B cell (primary cell): Measurements from ENCODE around the gene ACP7. TPM values are rescaled to one million over a fixed set of nuclear protein-coding genes. Genes with fewer than 3 reads are reported as not detected.

Source experiments
- ATAC-seq: fragments of 200-7000 bp; cut with Tn5 transposase; one replicate; pipeline ENCODE4 v1.10.0; 2021; ENCODE audit warnings: low read depth, mild to moderate bottlenecking, moderate number of reproducible peaks, moderate library complexity
- CTCF ChIA-PET: fragments of 350-600 bp; sonication (Branson Sonifier 250); formaldehyde crosslinking; loops from one replicate; lab custom pipeline; 2021; ENCODE audit warnings: antibody characterized with exemption, inconsistent platforms; lab: Charles Lee
- POLR2A ChIA-PET: fragments of 350-600 bp; sonication (Branson Sonifier 250); formaldehyde crosslinking; loops from one replicate; lab custom pipeline; 2021; ENCODE audit warnings: antibody characterized with exemption; lab: Charles Lee
- DNase-seq: peaks from one replicate; pipeline ENCODE4 v3.0.0; 2013
- H2AFZ ChIP-seq: 2 replicates; pipeline ENCODE4 v1.6.1; 2012; ENCODE audit warnings: mild to moderate bottlenecking, low read depth, low read length; ENCODE audit not compliant: insufficient read depth, poor library complexity, severe bottlenecking
- H3K27ac ChIP-seq, 2 donors: 1 replicate in 1 of 2; 2 replicates in 1 of 2; pipeline ENCODE4 v1.5.1; 2012 to 2013; ENCODE audit warnings: low read length in 2 of 2, mild to moderate bottlenecking in 2 of 2, moderate library complexity in 1 of 2
- H3K27me3 ChIP-seq, 4 experiments: fragments of 200-600 bp in 1 of 4; sonication (generic) in 1 of 4; replicated peaks in 1 of 4; 1 replicate in 2 of 4; 2 replicates in 2 of 4; pipeline versions ENCODE4 v1.6.1 to v1.7.0; 2013 to 2016; ENCODE audit warnings: low read length in 3 of 4, mild to moderate bottlenecking in 2 of 4, mixed read lengths in 1 of 4, moderate library complexity in 1 of 4; ENCODE audit not compliant: insufficient read depth in 4 of 4, control insufficient read depth in 3 of 4; ENCODE audit errors: control extremely low read depth in 1 of 4
- H3K36me3 ChIP-seq, 2 experiments: replicated peaks in 1 of 2; 1 replicate in 1 of 2; 2 replicates in 1 of 2; pipeline versions ENCODE4 v1.6.1 to v1.7.1; 2013; ENCODE audit warnings: low read length in 1 of 2; ENCODE audit not compliant: insufficient read depth in 2 of 2, control insufficient read depth in 1 of 2; ENCODE audit errors: control extremely low read depth in 1 of 2, extremely low read depth in 1 of 2
- H3K4me1 ChIP-seq, 2 donors: fragments of 200-600 bp in 1 of 2; sonication (generic) in 1 of 2; 1 replicate in 1 of 2; 2 replicates in 1 of 2; pipeline versions ENCODE4 v1.5.1 to v1.6.1; 2013 to 2017; ENCODE audit warnings: low read length in 2 of 2; ENCODE audit not compliant: control insufficient read depth in 2 of 2, insufficient read depth in 2 of 2
- H3K4me2 ChIP-seq: replicated peaks from 2 replicates; pipeline ENCODE3; 2012; ENCODE audit warnings: mild to moderate bottlenecking, low read depth, low read length; ENCODE audit not compliant: poor library complexity, severe bottlenecking
- H3K4me3 ChIP-seq, 5 experiments: fragments of 200-600 bp in 1 of 5; sonication (generic) in 1 of 5; 1 replicate in 3 of 5; 2 replicates in 2 of 5; pipeline versions ENCODE4 v1.5.1 to v1.7.0; 2011 to 2016; ENCODE audit warnings: low read length in 4 of 5, mild to moderate bottlenecking in 4 of 5, low read depth in 2 of 5, control low read depth in 1 of 5, moderate library complexity in 1 of 5; ENCODE audit not compliant: insufficient read depth in 1 of 5; ENCODE audit errors: control extremely low read depth in 1 of 5, extremely low read depth in 1 of 5
- H3K79me2 ChIP-seq: fragments of 200-600 bp; sonication (generic); one replicate; pipeline ENCODE4 v1.6.0; 2016; ENCODE audit warnings: low read length; ENCODE audit not compliant: control insufficient read depth, insufficient read depth
- H3K9ac ChIP-seq: fragments of 200-600 bp; sonication (generic); 2 replicates; pipeline ENCODE4 v1.6.1; 2017; ENCODE audit warnings: mild to moderate bottlenecking, low read length, moderate library complexity
- H3K9me3 ChIP-seq, 3 donors: one replicate each; pipeline versions ENCODE4 v1.6.1 to v1.7.1; 2013; ENCODE audit warnings: low read length in 2 of 3; ENCODE audit not compliant: control insufficient read depth in 2 of 3, insufficient read depth in 1 of 3; ENCODE audit errors: control extremely low read depth in 1 of 3
- H4K20me1 ChIP-seq: 2 replicates; pipeline ENCODE4 v1.6.0; 2012; ENCODE audit warnings: mild to moderate bottlenecking, low read length; ENCODE audit not compliant: insufficient read depth, control insufficient read depth, poor library complexity, severe bottlenecking
- H3K27ac Mint-ChIP-seq: one replicate; pipeline ENCODE4 v1.8.0; 2021; ENCODE audit warnings: mixed read lengths
- H3K27me3 Mint-ChIP-seq: one replicate; pipeline ENCODE4 v1.8.0; 2021; ENCODE audit warnings: mixed read lengths
- H3K4me1 Mint-ChIP-seq: one replicate; pipeline ENCODE4 v1.8.0; 2021; ENCODE audit warnings: mixed read lengths
- H3K4me3 Mint-ChIP-seq: one replicate; pipeline ENCODE4 v1.8.0; 2021; ENCODE audit warnings: mixed read lengths
- H3K9me3 Mint-ChIP-seq: one replicate; pipeline ENCODE4 v1.8.0; 2022; ENCODE audit warnings: mixed read lengths; ENCODE audit not compliant: insufficient read depth
- CTCF ChIP-seq: fragments of 200-600 bp; IDR thresholded peaks from one replicate; pipeline ENCODE4 v1.8.0; 2022; ENCODE audit warnings: antibody characterized with exemption, mild to moderate bottlenecking
- EZH2 ChIP-seq: IDR thresholded peaks from 2 replicates; pipeline ENCODE4 v1.6.1; 2012; ENCODE audit warnings: borderline replicate concordance, low read depth, mild to moderate bottlenecking, moderate library complexity, low read length; ENCODE audit not compliant: insufficient read depth, poor library complexity, severe bottlenecking
- WGBS: methylation state at CpG from one replicate; pipeline ENCODE4 v1.1.5; 2013; ENCODE audit warnings: missing lambda C conversion rate; ENCODE audit not compliant: insufficient coverage; 5-methylcytosine and 5-hydroxymethylcytosine counted together
- intact Hi-C: fragments of 100-400 bp; cut with micrococcal nuclease; formaldehyde crosslinking; loops from one replicate; pipeline ENCODE4 v1.10.0; 2022
- polyA plus RNA-seq: library from polyadenylated mRNA; depleted of rRNA; stranded (reverse); fragments of >200 nt; gene quantifications from 2 replicates; pipeline ENCODE4 v1.2.3, GENCODE V29; 2012
- total RNA-seq, 2 donors: library from RNA; stranded (reverse); fragments of 120-200 nt in 1 of 2; gene quantifications; 1 replicate in 1 of 2; 2 replicates in 1 of 2; pipeline versions ENCODE4 v1.2.3 to v1.2.4, GENCODE V29; 2013 to 2022

The ACP7 gene
- total and polyA plus RNA-seq, 2 donors (not counting 1 experiment from before 2014, with no cell fraction given) = not detected

DNA sequence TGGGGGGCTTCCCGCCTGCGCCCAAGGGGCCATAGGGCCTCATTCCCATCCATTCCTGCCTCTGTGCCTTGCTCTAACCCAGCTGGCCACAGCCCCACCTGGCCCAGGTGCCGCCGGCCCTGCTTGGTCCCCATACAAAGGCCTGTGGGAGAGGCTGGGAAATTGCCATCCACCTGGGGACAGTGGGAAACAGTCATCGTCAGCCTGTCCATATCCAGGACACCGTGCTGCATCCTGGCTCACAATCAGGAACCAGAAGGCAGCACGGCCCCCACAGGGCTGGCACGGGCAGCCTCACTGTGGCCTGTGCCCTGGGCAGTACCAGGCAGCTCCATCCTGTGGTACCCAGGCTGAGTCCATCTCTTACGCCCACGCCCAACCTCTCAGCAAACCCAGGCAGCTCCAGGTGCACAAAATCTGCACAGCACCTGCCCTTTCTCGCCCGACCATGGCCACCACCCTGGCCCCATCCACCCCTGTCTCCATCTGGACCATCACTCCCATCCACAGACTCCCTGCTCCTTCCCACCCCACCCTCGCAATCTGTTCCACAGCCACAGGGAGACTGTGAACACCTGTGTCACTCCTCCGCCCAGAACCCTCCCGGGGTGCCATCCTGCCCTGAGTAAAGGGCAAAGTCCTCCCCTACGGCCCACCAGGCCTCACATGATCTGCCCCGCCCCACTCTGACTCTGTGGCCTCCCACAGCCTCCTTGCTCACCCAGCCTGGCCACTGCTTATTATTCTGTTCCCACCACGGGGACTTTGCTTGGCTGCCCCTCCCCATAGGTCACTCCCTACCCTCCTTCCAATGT, 30.7 kb upstream of the ACP7 start:
- Mint-ChIP-seq H3K4me3 (no peak overlapping the region), H3K9me3 (no peaks in the 10 kb centered on the region), H3K4me1 (no peaks in the 10 kb centered on the region), H3K27me3 (no peaks in the 10 kb centered on the region), H3K27ac (no peak overlapping the region)
- H3K27me3 ChIP-seq = peaks cover 0 to 4% (median 0%) of the 10 kb centered on the region in 4 experiments
- H3K4me3 ChIP-seq = no peak overlapping the region
- no peak for ATAC-seq
- H3K9ac ChIP-seq = no peak overlapping the region
- no peaks in the 10 kb centered on the region for H3K36me3 ChIP-seq
- ChIA-PET POLR2A (no interaction called here), CTCF (interaction anchor here (0.6 kb wide), 1 partner anchor 19 kb away, joined by 3 read pairs; no protein-coding TSS in a partner anchor)
- WGBS = 92% methylated on average over 18 of the region's 18 CpGs
- H3K4me2 ChIP-seq = no peak overlapping the region
- H3K79me2 ChIP-seq = no peaks in the 10 kb centered on the region
- TF ChIP-seq CTCF (no peak), EZH2 (no peak)
- no peaks in the 10 kb centered on the region for H3K4me1 ChIP-seq
- intact Hi-C loops = no loop called here
- no peak overlapping the region for H3K27ac ChIP-seq
- no peak for DNase-seq
- H2AFZ ChIP-seq = no peak overlapping the region
- H4K20me1 ChIP-seq = no peaks in the 10 kb centered on the region
- peaks cover 0 to 6% (median 0%) of the 10 kb centered on the region in 3 donors for H3K9me3 ChIP-seq

DNA sequence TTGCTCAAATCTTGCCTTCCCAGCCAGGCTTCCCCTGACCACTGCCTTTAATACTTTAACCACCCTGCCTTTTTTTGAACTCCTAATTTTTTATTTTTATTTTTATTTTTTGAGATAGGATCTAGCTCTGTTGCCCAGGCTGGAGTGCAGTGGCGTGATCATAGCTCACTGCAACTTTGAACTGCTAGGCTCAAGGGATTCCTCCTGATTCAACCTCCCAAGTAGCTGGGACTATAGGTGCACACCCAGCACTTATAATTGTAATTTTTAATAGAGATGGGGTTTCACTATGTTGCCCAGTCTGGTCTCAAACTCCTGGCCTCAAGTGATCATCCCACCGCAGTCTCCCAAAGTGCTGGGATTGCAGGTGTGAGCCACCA, 30.1 kb upstream of the ACP7 start:
- no peaks in the 10 kb centered on the region for H3K27me3 Mint-ChIP-seq
- Histone ChIP-seq H3K9me3 (peaks cover 0 to 6% (median 0%) of the 10 kb centered on the region in 3 donors), H3K27me3 (peaks cover 0 to 4% (median 0%) of the 10 kb centered on the region in 4 experiments), H3K27ac (no peak overlapping the region), H3K4me2 (no peak overlapping the region), H3K4me1 (no peaks in the 10 kb centered on the region), H4K20me1 (no peaks in the 10 kb centered on the region), H3K79me2 (no peaks in the 10 kb centered on the region), H3K36me3 (no peaks in the 10 kb centered on the region), H2AFZ (no peak overlapping the region), H3K4me3 (no peak overlapping the region), H3K9ac (no peak overlapping the region)
- intact Hi-C loops = no loop called here
- no peak overlapping the region for H3K4me3 Mint-ChIP-seq
- ATAC-seq = no peak
- ChIA-PET CTCF (interaction anchor here (0.6 kb wide), 1 partner anchor 20 kb away, joined by 3 read pairs; no protein-coding TSS in a partner anchor), POLR2A (no interaction called here)
- no peaks in the 10 kb centered on the region for H3K9me3 Mint-ChIP-seq
- H3K4me1 Mint-ChIP-seq = no peaks in the 10 kb centered on the region
- H3K27ac Mint-ChIP-seq = no peak overlapping the region
- DNase-seq = no peak
- no peak for TF ChIP-seq EZH2
- no peak for TF ChIP-seq CTCF
- 100% methylated on average over 1 of the region's 2 CpGs for WGBS
